ENCODE results near the gene PSMB10. TPM values are rescaled to one million over a fixed set of nuclear protein-coding genes. Genes with fewer than 3 reads are reported as not detected.

Gene PSMB10
- total RNA-seq, 1 donor from 2014 or later, result 36.6 TPM

GRCh38 chr16:67964477-67965131 lies 28.0 kb upstream of the PSMB10 start:
- DNase-seq (ENCODE audit: low read depth), result no peak
- no peaks in the 10 kb centered on the region for H3K36me3 ChIP-seq (ENCODE audit: control insufficient read depth, insufficient read depth, low read length)
- TF ChIP-seq CTCF (IDR thresholded peaks at IDR 0.05; ENCODE audit: insufficient read depth, low read length, poor library complexity, severe bottlenecking), result no peak
- no peaks in the 10 kb centered on the region for H3K27me3 ChIP-seq (ENCODE audit: control insufficient read depth, insufficient read depth, low read length)
- H3K4me3 ChIP-seq (ENCODE audit: low read depth, low read length), result no peak overlapping the region

- Histone ChIP-seq H3K4me3 (ENCODE audit: low read depth, low read length) (no peak overlapping the region), H3K27me3 (ENCODE audit: control insufficient read depth, insufficient read depth, low read length) (no peaks in the 10 kb centered on the region), H3K36me3 (ENCODE audit: control insufficient read depth, insufficient read depth, low read length) (no peaks in the 10 kb centered on the region)
- DNase-seq (ENCODE audit: low read depth), result no peak
- no peak for TF ChIP-seq CTCF (IDR thresholded peaks at IDR 0.05; ENCODE audit: insufficient read depth, low read length, poor library complexity, severe bottlenecking)
Measured at GRCh38 chr16:67963662-67964321, 27.1 kb upstream of the PSMB10 start.

- DNase-seq (ENCODE audit: low read depth), result no peak
- Histone ChIP-seq H3K4me3 (ENCODE audit: low read depth, low read length) (no peak overlapping the region), H3K27me3 (ENCODE audit: control insufficient read depth, insufficient read depth, low read length) (no peaks in the 10 kb centered on the region), H3K36me3 (ENCODE audit: control insufficient read depth, insufficient read depth, low read length) (no peaks in the 10 kb centered on the region)
- no peak for TF ChIP-seq CTCF (IDR thresholded peaks at IDR 0.05; ENCODE audit: insufficient read depth, low read length, poor library complexity, severe bottlenecking)
Measured at GRCh38 chr16:67963292-67963661, 26.6 kb upstream of the PSMB10 start.

- H3K36me3 ChIP-seq (ENCODE audit: control insufficient read depth, insufficient read depth, low read length), result no peaks in the 10 kb centered on the region
- no peak overlapping the region for H3K4me3 ChIP-seq (ENCODE audit: low read depth, low read length)
- no peak for TF ChIP-seq CTCF (IDR thresholded peaks at IDR 0.05; ENCODE audit: insufficient read depth, low read length, poor library complexity, severe bottlenecking)
- no peaks in the 10 kb centered on the region for H3K27me3 ChIP-seq (ENCODE audit: control insufficient read depth, insufficient read depth, low read length)
- no peak for DNase-seq (ENCODE audit: low read depth)
Measured at GRCh38 chr16:67962135-67962534, 25.5 kb upstream of the PSMB10 start.

- TF ChIP-seq CTCF (IDR thresholded peaks at IDR 0.05; ENCODE audit: insufficient read depth, low read length, poor library complexity, severe bottlenecking), result no peak
- H3K4me3 ChIP-seq (ENCODE audit: low read depth, low read length), result no peak overlapping the region
- no peaks in the 10 kb centered on the region for H3K36me3 ChIP-seq (ENCODE audit: control insufficient read depth, insufficient read depth, low read length)
- no peak for DNase-seq (ENCODE audit: low read depth)
- no peaks in the 10 kb centered on the region for H3K27me3 ChIP-seq (ENCODE audit: control insufficient read depth, insufficient read depth, low read length)
Measured at GRCh38 chr16:67961551-67961957, 24.9 kb upstream of the PSMB10 start.
